GM12801 (cell line): ENCODE results near the gene NOLC1.

Experiments used
- TF ChIP-seq, protein P1 (sequence below): IDR thresholded peaks from one replicate; pipeline ENCODE4 v1.5.1; 2011; ENCODE audit warnings: control low read depth; ENCODE audit not compliant: insufficient read length; ENCODE audit errors: extremely low read depth

NOLC1 gene

DNA sequence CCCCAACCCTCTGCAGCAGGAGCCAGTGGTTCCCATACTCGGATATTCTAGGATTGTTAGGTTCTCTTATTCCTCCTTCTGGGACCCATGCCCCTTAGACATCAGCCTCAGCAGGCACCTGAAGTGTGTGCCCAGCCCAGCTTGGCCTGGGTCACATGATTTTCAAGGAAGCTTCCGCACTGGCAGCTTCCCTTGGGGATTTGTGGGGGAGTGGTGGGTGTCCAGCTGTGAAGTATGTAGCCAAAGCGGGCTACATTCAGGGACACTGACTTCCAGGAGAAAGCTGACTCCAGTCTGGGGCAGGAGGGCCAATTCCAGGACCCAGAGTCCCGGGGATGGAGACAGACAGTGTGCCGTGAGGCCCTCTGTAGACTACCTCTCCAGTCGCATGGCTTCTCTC, 33.3 kb upstream of the NOLC1 start:
- TF ChIP-seq, protein P1, sequence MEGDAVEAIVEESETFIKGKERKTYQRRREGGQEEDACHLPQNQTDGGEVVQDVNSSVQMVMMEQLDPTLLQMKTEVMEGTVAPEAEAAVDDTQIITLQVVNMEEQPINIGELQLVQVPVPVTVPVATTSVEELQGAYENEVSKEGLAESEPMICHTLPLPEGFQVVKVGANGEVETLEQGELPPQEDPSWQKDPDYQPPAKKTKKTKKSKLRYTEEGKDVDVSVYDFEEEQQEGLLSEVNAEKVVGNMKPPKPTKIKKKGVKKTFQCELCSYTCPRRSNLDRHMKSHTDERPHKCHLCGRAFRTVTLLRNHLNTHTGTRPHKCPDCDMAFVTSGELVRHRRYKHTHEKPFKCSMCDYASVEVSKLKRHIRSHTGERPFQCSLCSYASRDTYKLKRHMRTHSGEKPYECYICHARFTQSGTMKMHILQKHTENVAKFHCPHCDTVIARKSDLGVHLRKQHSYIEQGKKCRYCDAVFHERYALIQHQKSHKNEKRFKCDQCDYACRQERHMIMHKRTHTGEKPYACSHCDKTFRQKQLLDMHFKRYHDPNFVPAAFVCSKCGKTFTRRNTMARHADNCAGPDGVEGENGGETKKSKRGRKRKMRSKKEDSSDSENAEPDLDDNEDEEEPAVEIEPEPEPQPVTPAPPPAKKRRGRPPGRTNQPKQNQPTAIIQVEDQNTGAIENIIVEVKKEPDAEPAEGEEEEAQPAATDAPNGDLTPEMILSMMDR: no peak

DNA sequence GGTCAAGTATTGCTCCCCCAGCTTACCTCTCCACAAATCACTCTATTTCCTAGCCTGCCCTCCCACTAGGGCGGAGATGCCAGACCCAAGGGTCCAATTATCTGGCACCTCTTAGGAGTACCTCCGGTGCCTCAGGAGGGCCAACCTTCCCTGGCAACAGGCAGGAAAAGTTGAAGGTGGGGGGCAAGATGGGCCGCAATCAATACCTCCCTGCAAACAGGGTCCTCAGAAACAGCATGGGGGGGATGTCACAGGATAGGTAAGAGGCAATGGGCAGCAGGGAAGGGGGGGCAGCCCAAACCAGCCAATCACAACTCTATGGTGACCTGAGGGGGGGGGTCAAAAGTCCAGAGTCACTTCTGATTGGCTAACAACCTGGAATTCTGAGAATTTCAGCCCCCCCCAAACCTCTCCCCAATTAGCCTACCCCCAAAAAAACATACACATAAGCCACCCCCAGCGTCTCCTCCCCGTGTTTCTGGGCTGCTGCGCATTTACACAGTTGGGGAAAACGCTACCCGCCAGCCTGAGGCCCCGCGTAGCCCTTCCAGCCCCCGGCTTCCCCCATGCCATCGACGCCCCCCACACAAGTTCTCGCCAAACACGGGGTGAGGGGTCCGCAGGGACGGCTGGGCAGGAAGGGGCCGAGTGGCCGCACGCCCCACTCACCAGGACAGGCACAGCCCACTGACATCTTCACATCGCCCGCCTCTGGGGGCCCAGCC, 32.6 kb upstream of the NOLC1 start:
- TF ChIP-seq, protein P1: no peak

DNA sequence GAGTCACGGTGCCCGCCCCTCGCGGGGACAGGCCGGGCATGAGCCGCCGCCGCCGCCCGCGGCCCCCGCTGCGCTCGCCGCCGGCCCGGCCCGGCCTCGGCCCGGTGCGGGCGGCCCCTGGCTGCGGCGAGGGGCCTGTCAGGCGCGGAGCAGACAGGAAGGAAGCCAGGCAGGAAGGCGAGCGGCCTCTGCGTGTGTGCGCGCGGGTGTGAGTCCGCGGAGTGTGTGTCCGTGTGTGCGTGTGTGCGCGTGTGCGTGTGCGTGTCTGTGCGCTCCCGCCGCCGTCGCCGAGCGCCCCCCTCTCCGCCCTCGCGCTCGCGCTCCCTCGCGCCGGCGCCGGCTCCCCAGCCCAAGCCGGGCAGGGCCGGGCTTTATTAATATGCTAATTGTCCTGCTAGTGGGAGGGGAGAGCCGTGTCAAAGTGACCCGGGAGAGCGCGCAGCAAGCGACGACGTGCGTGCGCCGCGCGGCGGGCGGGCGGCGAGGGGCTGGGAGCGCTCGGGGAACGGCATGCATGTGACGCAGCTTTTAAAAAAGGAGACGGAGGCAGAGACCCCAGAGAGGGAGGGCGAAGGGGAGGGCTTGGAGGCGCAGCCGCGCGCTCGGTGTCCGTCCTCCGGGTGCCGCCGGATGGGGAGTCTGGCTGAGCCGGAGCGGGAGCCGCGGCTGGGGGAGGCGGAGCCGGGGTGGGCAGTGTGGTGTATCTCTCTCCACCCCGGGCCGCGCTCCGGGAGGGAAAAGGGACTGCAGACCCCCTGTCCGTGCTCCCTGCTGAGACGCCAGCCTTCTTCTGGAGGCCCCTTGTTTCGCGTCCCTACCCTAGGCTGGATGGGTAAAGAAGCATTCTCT, 31.8 kb upstream of the NOLC1 start, which contains the start of gene LDB1:
LDB1 (minus strand) TSS at position 227 of the 849 bp plus-strand sequence. CDS start 258 bp downstream, outside the sequence.
- TF ChIP-seq, protein P1: no peak

DNA sequence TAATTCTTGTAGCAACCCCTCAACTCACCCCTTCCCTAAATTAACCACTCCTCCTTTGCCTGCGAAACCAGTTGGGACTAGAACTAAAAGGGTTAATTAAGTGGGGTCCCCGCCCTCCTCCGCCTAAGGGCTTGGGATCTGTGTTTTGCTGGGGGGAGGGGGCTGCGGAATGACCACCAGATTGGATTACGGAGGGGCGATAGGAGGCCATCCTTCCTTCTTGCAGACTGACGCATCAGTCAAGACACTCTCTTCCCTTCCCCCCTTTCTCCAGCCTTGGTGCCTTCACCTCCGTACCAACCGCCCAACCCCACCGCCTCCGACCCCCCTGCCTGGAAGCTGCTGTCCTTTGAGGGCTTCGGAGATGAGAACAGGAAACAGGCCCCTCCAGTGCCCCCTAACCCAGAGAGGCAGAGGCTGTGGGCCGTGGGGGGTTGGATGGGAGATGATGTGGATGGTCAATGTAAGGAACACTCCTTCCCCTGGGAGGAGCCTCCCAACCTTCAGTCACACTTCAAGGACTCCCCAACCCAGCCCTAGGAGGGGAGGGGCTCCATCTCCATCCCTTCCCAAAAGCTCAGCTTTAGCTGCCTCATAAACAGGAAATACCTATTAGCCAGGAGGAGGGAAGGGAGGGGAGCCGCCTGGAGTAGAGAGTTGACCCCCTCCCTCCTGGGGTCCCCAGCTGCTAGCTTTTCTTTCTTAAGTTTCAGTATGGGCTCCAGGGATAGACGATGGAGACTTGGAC, 31.0 kb upstream of the NOLC1 start:
- TF ChIP-seq, protein P1: no peak

DNA sequence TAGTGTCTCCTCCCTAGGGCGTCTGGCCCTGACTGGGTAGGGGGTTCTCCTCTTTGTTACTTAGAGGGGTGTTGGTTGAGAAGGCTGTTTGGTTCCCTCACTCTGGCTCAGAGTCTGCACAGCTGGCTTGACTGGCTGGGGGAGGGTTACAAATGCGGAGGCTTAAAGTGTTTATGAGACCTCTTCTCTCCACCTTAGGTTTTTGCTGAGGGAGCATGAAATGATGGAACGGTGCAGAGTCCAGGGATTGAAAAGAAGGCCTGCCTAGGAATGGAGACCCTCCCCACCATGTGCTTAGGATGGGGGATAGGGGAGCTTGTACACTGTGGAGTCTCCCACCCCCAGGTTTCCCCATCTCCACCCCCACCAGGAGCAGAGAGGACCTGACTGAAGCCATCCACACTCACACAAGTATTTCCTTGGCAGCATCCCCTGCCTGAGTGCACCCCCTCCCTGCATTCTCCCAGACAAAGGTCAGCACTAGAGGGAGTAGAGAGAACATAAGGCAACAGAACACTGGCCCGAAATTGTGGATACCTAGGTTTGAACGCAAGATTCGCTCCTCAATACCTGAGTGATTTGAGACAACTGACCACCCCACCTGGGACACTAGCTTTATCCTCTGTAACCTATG, 30.3 kb upstream of the NOLC1 start:
- TF ChIP-seq, protein P1: no peak

DNA sequence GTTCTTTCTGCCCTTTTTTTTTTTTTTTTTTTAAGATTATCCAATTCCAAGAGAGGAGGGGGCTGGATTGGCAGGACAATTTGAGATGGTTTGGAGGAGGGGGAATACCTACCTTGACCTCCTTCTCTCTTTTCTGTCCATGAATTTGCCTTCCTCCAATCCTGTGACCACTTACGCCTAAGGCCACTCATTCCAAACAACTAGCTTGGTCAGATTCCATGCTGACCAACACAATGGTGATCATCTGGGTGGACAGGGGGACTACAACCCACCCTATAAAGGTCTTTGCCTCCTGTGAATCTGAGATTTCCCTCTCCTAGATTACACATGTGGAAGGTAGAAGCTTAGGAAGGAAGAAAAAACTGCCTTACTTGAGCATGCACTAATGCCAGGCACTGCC, 29.7 kb upstream of the NOLC1 start:
- TF ChIP-seq, protein P1: no peak
